Kidney epithelial cell (primary cell): ENCODE measurements around the gene INMT. TPM values are rescaled to one million over a fixed set of nuclear protein-coding genes. Genes with fewer than 3 reads are reported as not detected.

Experiments
- DNase-seq: peaks from one replicate; pipeline ENCODE4 v3.0.0-alpha.2; 2010; ENCODE audit warnings: low read depth
- H3K27me3 ChIP-seq: 2 replicates; pipeline ENCODE4 v1.6.0; 2011; ENCODE audit warnings: low read length; ENCODE audit not compliant: control insufficient read depth, insufficient read depth
- H3K36me3 ChIP-seq: 2 replicates; pipeline ENCODE4 v1.5.1; 2011; ENCODE audit warnings: low read length; ENCODE audit not compliant: control insufficient read depth, insufficient read depth
- H3K4me3 ChIP-seq: 2 replicates; pipeline ENCODE4 v1.5.1; 2011; ENCODE audit warnings: low read depth, mild to moderate bottlenecking, control low read depth, low read length
- CTCF ChIP-seq: IDR thresholded peaks from 2 replicates; pipeline ENCODE4 v1.5.1; 2011; ENCODE audit warnings: mild to moderate bottlenecking, moderate library complexity, low read length, control low read depth, inconsistent platforms; ENCODE audit not compliant: insufficient read depth, poor library complexity, severe bottlenecking
- total RNA-seq: library from RNA; depleted of rRNA; stranded (reverse); fragments of >200 nt; gene quantifications from 2 replicates; pipeline ENCODE4 v1.2.3, GENCODE V29; 2015

The INMT gene
- total RNA-seq, 1 donor from 2014 or later = not detected

GRCh38 chr7:30789334-30789711 is 37.4 kb downstream of the INMT start:
- peaks cover 1% of the 10 kb centered on the region for H3K36me3 ChIP-seq
- H3K27me3 ChIP-seq = no peaks in the 10 kb centered on the region
- TF ChIP-seq CTCF = no peak
- peak; percentile 50 for DNase-seq
- no peak overlapping the region for H3K4me3 ChIP-seq

- Histone ChIP-seq H3K36me3 (peaks cover 1% of the 10 kb centered on the region), H3K4me3 (no peak overlapping the region), H3K27me3 (no peaks in the 10 kb centered on the region)
- DNase-seq = no peak
- no peak for TF ChIP-seq CTCF
These were observed 38.4 kb downstream of the INMT start for GRCh38 chr7:30790356-30790755.

- no peak for TF ChIP-seq CTCF
- no peak for DNase-seq
These were observed 39.2 kb downstream of the INMT start for GRCh38 chr7:30791114-30791513.

GRCh38 chr7:30795161-30795948 is 43.4 kb downstream of the INMT start:
- TF ChIP-seq CTCF = no peak
- no peaks in the 10 kb centered on the region for H3K27me3 ChIP-seq
- DNase-seq = no peak
- no peak overlapping the region for H3K4me3 ChIP-seq
- peaks cover 1% of the 10 kb centered on the region for H3K36me3 ChIP-seq

More at GRCh38 chr7:30791114-30791513, 39.2 kb downstream of the INMT start:
- no peak overlapping the region for H3K4me3 ChIP-seq
- H3K27me3 ChIP-seq = no peaks in the 10 kb centered on the region
- H3K36me3 ChIP-seq = peaks cover 1% of the 10 kb centered on the region

- H3K4me3 ChIP-seq = no peak overlapping the region
- no peaks in the 10 kb centered on the region for H3K27me3 ChIP-seq
- DNase-seq = no peak
- TF ChIP-seq CTCF = no peak
- H3K36me3 ChIP-seq = peaks cover 1% of the 10 kb centered on the region
These were observed 44.4 kb downstream of the INMT start for GRCh38 chr7:30796105-30796869.
